Sigmoid colon (tissue), 7 donors: ENCODE data around the gene APOD. TPM values are rescaled to one million over a fixed set of nuclear protein-coding genes. Genes with fewer than 3 reads are reported as not detected.
"Not testable (repeated sequence)": the region's sequence is repeated elsewhere in the genome, so short reads cannot be mapped to it uniquely, and the experiment has no call there.

ENCODE experiments used
- DNase-seq: peaks from one replicate; pipeline ENCODE4 v3.0.0-alpha.2; 2019
- H3K27ac ChIP-seq, 4 donors: fragments of 200-600 bp; sonication (generic); one replicate each; pipeline ENCODE4 v1.5.1; 2016 to 2019; ENCODE audit warnings: mild to moderate bottlenecking in 1 of 4
- H3K27me3 ChIP-seq, 3 donors: fragments of 200-600 bp; sonication (generic); one replicate each; pipeline ENCODE4 v1.5.1; 2019; ENCODE audit warnings: mild to moderate bottlenecking in 1 of 3
- H3K36me3 ChIP-seq, 4 donors: fragments of 200-600 bp; sonication (generic); one replicate each; pipeline ENCODE4 v1.5.1; 2016 to 2019
- H3K4me1 ChIP-seq, 4 donors: fragments of 200-600 bp; sonication (generic); one replicate each; pipeline ENCODE4 v1.5.1; 2017 to 2019
- H3K4me3 ChIP-seq, 4 donors: fragments of 200-600 bp; sonication (generic); one replicate each; pipeline ENCODE4 v1.5.1; 2017 to 2019; ENCODE audit warnings: mild to moderate bottlenecking in 2 of 4, moderate library complexity in 1 of 4
- H3K9me3 ChIP-seq, 4 donors: fragments of 200-600 bp in 3 of 4; sonication (generic) in 3 of 4; one replicate each; pipeline versions ENCODE4 v1.5.1 to v1.6.1; 2013 to 2019
- CTCF ChIP-seq, 4 experiments: fragments of 450-650 bp in 3 of 4; fragments of 200-600 bp in 1 of 4; IDR thresholded peaks; one replicate each; pipeline ENCODE4 v1.5.1; 2016 to 2019; ENCODE audit warnings: antibody characterized with exemption in 4 of 4, mild to moderate bottlenecking in 3 of 4, moderate library complexity in 2 of 4
- EP300 ChIP-seq, 4 donors: sonication (generic); formaldehyde crosslinking; IDR thresholded peaks; one replicate each; pipeline ENCODE4 v1.6.1; 2017; ENCODE audit warnings: antibody characterized with exemption in 4 of 4
- POLR2A ChIP-seq, 2 donors: fragments of 450-650 bp; IDR thresholded peaks; one replicate each; pipeline ENCODE4 v1.6.1; 2016; ENCODE audit warnings: antibody characterized with exemption in 2 of 2, mild to moderate bottlenecking in 2 of 2, moderate library complexity in 2 of 2
- POLR2AphosphoS5 ChIP-seq, 4 donors: sonication (generic); formaldehyde crosslinking; IDR thresholded peaks; one replicate each; pipeline ENCODE4 v1.6.1; 2017; ENCODE audit warnings: antibody characterized with exemption in 4 of 4
- WGBS, 2 donors: extraction: QIAGEN DNeasy Blood & Tissue Kit; methylation state at CpG; one replicate each; pipeline ENCODE4 v1.1.7; 2013; 5-methylcytosine and 5-hydroxymethylcytosine counted together
- intact Hi-C: fragments of 100-400 bp; cut with DNase I; formaldehyde crosslinking; loops from one replicate; pipeline ENCODE4 v1.15.1; 2023
- polyA plus RNA-seq, 3 donors: library from polyadenylated mRNA; stranded (reverse); fragments of 200-250 nt; gene quantifications; one replicate each; pipeline ENCODE4 v1.2.3, GENCODE V29; 2013
- total RNA-seq, 4 donors: library from RNA; depleted of rRNA; stranded (reverse); fragments of >200 nt; gene quantifications; one replicate each; pipeline ENCODE4 v1.1.0, GENCODE V29; 2016
- donor health status: healthy with polysubstance abuse.
- donor health status: Bipolar disorder and iron deficiency.
- donor health status: healthy.

The APOD gene
- total and polyA plus RNA-seq, 7 donors: 8.1 to 296 (median 63.7) TPM

GRCh38 chr3:195591220-195591619 lies 7.5 kb upstream of the APOD start:
- WGBS, 2 donors: 83% methylated on average over 6 of the region's 6 CpGs
- TF ChIP-seq POLR2A (IDR thresholded peaks at IDR 0.05): no peak
- no peak for TF ChIP-seq POLR2AphosphoS5 (IDR thresholded peaks at IDR 0.05)
- no peak for TF ChIP-seq EP300 (IDR thresholded peaks at IDR 0.05)
- no peak for TF ChIP-seq CTCF (IDR thresholded peaks at IDR 0.05)
- Histone ChIP-seq H3K27me3 (no peaks in the 10 kb centered on the region), H3K36me3 (no peaks in the 10 kb centered on the region), H3K9me3 (no peaks in the 10 kb centered on the region), H3K4me3 (no peak overlapping the region), H3K4me1 (no peaks in the 10 kb centered on the region), H3K27ac (peak overlapping the region in 1 of 4 donors; percentile 39)
- intact Hi-C loops: no loop called here
- DNase-seq: no peak

GRCh38 chr3:195590381-195590780 lies 6.6 kb upstream of the APOD start:
- 91 to 97% methylated on average over 2 of the region's 2 CpGs for WGBS, 2 donors
- H3K4me3 ChIP-seq, H3K9me3 ChIP-seq, DNase-seq, H3K27me3 ChIP-seq, H3K4me1 ChIP-seq, intact Hi-C loops, H3K36me3 ChIP-seq, H3K27ac ChIP-seq: not testable (repeated sequence)

- H3K9me3 ChIP-seq, H3K36me3 ChIP-seq, H3K27ac ChIP-seq, H3K4me1 ChIP-seq, intact Hi-C loops, H3K27me3 ChIP-seq, H3K4me3 ChIP-seq, DNase-seq: not testable (repeated sequence)
- WGBS, 2 donors: 60 to 91% methylated on average over 6 of the region's 6 CpGs
These were observed 6.1 kb upstream of the APOD start for GRCh38 chr3:195589796-195590195.

GRCh38 chr3:195587824-195588223 lies 4.1 kb upstream of the APOD start:
- Histone ChIP-seq H3K4me3 (no peak overlapping the region), H3K36me3 (no peaks in the 10 kb centered on the region), H3K4me1 (no peaks in the 10 kb centered on the region), H3K9me3 (no peaks in the 10 kb centered on the region), H3K27me3 (no peaks in the 10 kb centered on the region), H3K27ac (no peak overlapping the region)
- WGBS, 2 donors: 72 to 91% methylated on average over 5 of the region's 5 CpGs
- DNase-seq: no peak
- intact Hi-C loops: no loop called here
- no peak for TF ChIP-seq EP300 (IDR thresholded peaks at IDR 0.05)
- TF ChIP-seq POLR2AphosphoS5 (IDR thresholded peaks at IDR 0.05): no peak
- TF ChIP-seq CTCF (IDR thresholded peaks at IDR 0.05): no peak
- TF ChIP-seq POLR2A (IDR thresholded peaks at IDR 0.05): no peak

- no peaks in the 10 kb centered on the region for H3K27me3 ChIP-seq
These were observed 3.7 kb upstream of the APOD start for GRCh38 chr3:195587406-195587805.

More at GRCh38 chr3:195587406-195587805, 3.7 kb upstream of the APOD start:
- no peaks in the 10 kb centered on the region for H3K9me3 ChIP-seq
- no peak overlapping the region for H3K4me3 ChIP-seq
- H3K36me3 ChIP-seq: no peaks in the 10 kb centered on the region
- H3K4me1 ChIP-seq: no peaks in the 10 kb centered on the region
- DNase-seq: no peak
- TF ChIP-seq POLR2AphosphoS5 (IDR thresholded peaks at IDR 0.05) (no peak), CTCF (IDR thresholded peaks at IDR 0.05) (no peak), EP300 (IDR thresholded peaks at IDR 0.05) (no peak), POLR2A (IDR thresholded peaks at IDR 0.05) (no peak)
- intact Hi-C loops: no loop called here
- no peak overlapping the region for H3K27ac ChIP-seq
- 92 to 94% methylated on average over 4 of the region's 4 CpGs for WGBS, 2 donors
